ENCODE results near the gene TMEM225B.

DNA sequence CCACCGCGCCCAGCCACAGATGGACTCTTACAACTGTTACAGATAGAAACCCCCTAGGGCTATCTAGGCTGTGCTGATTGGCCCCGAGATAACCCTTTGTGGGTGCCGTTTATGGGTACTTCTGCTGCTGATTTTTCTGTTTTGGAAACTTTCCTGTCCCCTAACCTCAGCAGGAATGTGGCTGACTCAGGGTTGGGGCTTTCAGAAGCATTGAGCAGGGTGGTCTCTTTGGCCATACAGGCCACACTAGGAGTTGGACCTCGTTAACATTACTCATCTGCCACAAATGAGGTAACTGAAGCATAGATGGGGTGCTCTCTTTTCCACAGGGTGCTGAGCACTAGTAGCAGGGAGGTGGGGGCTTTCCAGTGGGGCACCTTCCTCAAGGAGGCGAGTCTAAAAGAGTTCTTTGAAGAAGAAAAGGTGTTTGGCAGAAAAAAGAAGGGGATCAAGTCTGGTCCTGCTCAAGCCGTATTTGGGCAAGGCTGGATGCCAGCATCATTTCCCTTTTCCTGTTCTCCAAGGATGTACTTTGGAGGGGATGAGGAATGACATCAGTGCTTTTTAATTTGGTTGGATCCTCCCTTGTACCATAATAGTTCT is 25.1 kb downstream of the TMEM225B start:
- TF ChIP-seq POLR2AphosphoS5 (IDR thresholded peaks at IDR 0.05) (no peak), CTCF (IDR thresholded peaks at IDR 0.05) (no peak), POLR2A (IDR thresholded peaks at IDR 0.05) (no peak)

All from transverse colon (tissue), 4 donors.